Measurements from ENCODE around the gene M1AP. TPM values are rescaled to one million over a fixed set of nuclear protein-coding genes. Genes with fewer than 3 reads are reported as not detected.
A peak's percentile ranks its signal among the peaks of the same experiment; 100 is the strongest.

Gene M1AP
- total RNA-seq, 1 experiment from 2014 or later = 7.6 TPM

- TF ChIP-seq CTCF (conservative IDR thresholded peaks at IDR 0.05) = no peak
- Histone ChIP-seq H3K4ac (ENCODE audit: low read depth, low read length) (no peak overlapping the region), H2BK12ac (ENCODE audit: insufficient read length, low read depth, low read length) (no peak overlapping the region), H3K23ac (ENCODE audit: insufficient read length, low read depth, low read length) (no peak overlapping the region), H2BK120ac (ENCODE audit: low read depth, low read length, poor library complexity, severe bottlenecking) (no peak overlapping the region), H2AK5ac (ENCODE audit: insufficient read length, low read length) (no peak overlapping the region), H2BK5ac (ENCODE audit: insufficient read length, low read length) (no peak overlapping the region), H4K5ac (ENCODE audit: insufficient read length, low read depth, low read length) (no peak overlapping the region), H3K4me1 (ENCODE audit: insufficient read depth, low read length) (0 out of 2 replicates have a peak, but pooled peaks cover 5% of the 10 kb centered on the region), H3K4me2 (ENCODE audit: insufficient read depth, insufficient read length, low read length) (peak overlapping the region; percentile 63), H3K56ac (ENCODE audit: insufficient read length, low read depth, low read length) (no peak overlapping the region), H2BK20ac (ENCODE audit: low read depth, low read length, poor library complexity, severe bottlenecking) (no peak overlapping the region), H4K91ac (ENCODE audit: insufficient read length, low read depth, low read length) (no peak overlapping the region), H3K79me2 (ENCODE audit: insufficient read depth, low read length) (no peaks in the 10 kb centered on the region), H3K14ac (ENCODE audit: insufficient read depth, low read length) (no peak overlapping the region), H3K18ac (ENCODE audit: insufficient read length, low read depth, low read length) (no peak overlapping the region), H4K20me1 (ENCODE audit: control insufficient read depth, insufficient read depth, insufficient read length) (no peaks in the 10 kb centered on the region), H3K27ac (ENCODE audit: insufficient read length, low read depth, low read length) (no peak overlapping the region), H3K79me1 (ENCODE audit: insufficient read depth, low read depth, low read length, poor library complexity, severe bottlenecking) (no peaks in the 10 kb centered on the region), H3K9me3 (ENCODE audit: control insufficient read depth, low read depth, low read length) (no peaks in the 10 kb centered on the region), H3K23me2 (ENCODE audit: insufficient read length, low read depth, low read length, poor library complexity, severe bottlenecking) (peaks cover 20% of the 10 kb centered on the region), H2AFZ (ENCODE audit: low read length) (no peak overlapping the region), H2BK15ac (ENCODE audit: low read depth, low read length) (no peak overlapping the region), H3K27me3 (ENCODE audit: insufficient read depth, low read length) (no peaks in the 10 kb centered on the region; the same call in 1 of the 2 replicates), H3K9ac (ENCODE audit: extremely low read depth, insufficient read length, low read length) (peak overlapping the region; percentile 26), H4K8ac (replicated peaks; ENCODE audit: insufficient read length, low read depth, low read length) (no peak overlapping the region), H3T11ph (ENCODE audit: low read length) (no peak overlapping the region)
- Mint-ChIP-seq H3K27me3 (ENCODE audit: low read depth) (peaks cover 51% of the 10 kb centered on the region), H3K9me3 (no peaks in the 10 kb centered on the region), H3K27ac (no peak overlapping the region), H3K36me3 (ENCODE audit: insufficient read depth in 1 of 3, low read depth in 3 of 3) (peaks cover 0 to 23% (median 15%) of the 10 kb centered on the region in 3 experiments; a peak in 6 of 7 replicates), H3K4me3 (peak overlapping the region; percentile 92 to 93), H3K4me1 (peaks cover 23 to 29% of the 10 kb centered on the region in 2 experiments)
- no CpG with 5 or more reads among the region's 17 CpGs for WGBS (ENCODE audit: extremely low coverage, insufficient read length, low lambda C conversion rate)
- DNase-seq = no peak
Observed at GRCh38 chr2:74555610-74556103, 92.5 kb downstream of the M1AP start.
